ENCODE data around the gene MED16. TPM values are rescaled to one million over a fixed set of nuclear protein-coding genes. Genes with fewer than 3 reads are reported as not detected.

The MED16 gene
- total and polyA plus RNA-seq, 2 of the 4 experiments (the other 2 are of a cell fraction), result 8.1 to 40.2 TPM

DNA sequence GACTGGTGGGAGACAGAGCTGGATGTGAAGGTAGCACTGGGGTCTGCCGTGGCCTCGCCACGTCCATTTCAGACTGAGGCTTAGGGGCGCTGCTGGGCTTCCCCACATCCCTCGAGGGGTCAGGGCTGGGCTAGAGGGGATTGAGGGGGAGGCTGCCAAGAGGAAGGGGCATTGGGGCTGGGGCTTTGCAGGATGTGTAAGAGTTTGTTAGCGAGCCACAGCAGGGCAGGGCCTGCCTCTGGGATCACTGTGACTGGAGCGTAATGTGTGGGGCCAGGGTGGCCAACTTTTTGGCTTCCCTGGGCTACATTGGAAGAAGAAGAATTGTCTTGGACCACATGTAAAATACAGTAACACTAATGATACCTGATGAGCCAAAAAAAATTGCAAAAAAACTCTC lies 46.9 kb upstream of the MED16 start:
- Histone ChIP-seq H3K36me3 (ENCODE audit: control insufficient read depth, insufficient read depth, low read length) (peaks cover 56% of the 10 kb centered on the region), H3K4ac (ENCODE audit: low read depth, low read length) (peak overlapping the region; percentile 0; the same call in 1 of the 2 replicates), H2BK120ac (ENCODE audit: low read depth, low read length) (peak overlapping the region; percentile 19; the same call in 1 of the 2 replicates), H3K23ac (ENCODE audit: low read depth, low read length) (peak overlapping the region; percentile 7), H3K9ac (ENCODE audit: low read depth, low read length) (no peak overlapping the region), H2AK5ac (ENCODE audit: low read depth, low read length) (peak overlapping the region; percentile 58), H3K79me1 (ENCODE audit: low read depth in 1 of 2, low read length in 2 of 2) (peaks cover 17 to 77% of the 10 kb centered on the region in 2 experiments), H4K8ac (ENCODE audit: low read depth in 2 of 2, low read length in 2 of 2) (0 out of 4 replicates have a peak overlapping the region, but pooled peaks have one; percentile 22 to 60), H2BK20ac (ENCODE audit: low read depth, low read length) (no peak overlapping the region), H3K56ac (ENCODE audit: extremely low read depth, insufficient read depth, low read length) (no peak overlapping the region), H4K91ac (ENCODE audit: insufficient read depth, low read depth, low read length) (no peak overlapping the region), H3K14ac (replicated peaks; ENCODE audit: low read depth, low read length) (peak overlapping the region; percentile 63; the same call in 1 of the 2 replicates), H2BK15ac (ENCODE audit: low read depth, low read length) (no peak overlapping the region; the same call in 2 of the 3 replicates), H4K20me1 (ENCODE audit: insufficient read depth, low read length) (peaks cover 84% of the 10 kb centered on the region), H3K9me3 (ENCODE audit: control insufficient read depth, insufficient read depth, low read length) (no peaks in the 10 kb centered on the region), H3K9me1 (ENCODE audit: insufficient read depth, low read length) (peaks cover 17% of the 10 kb centered on the region), H3K4me2 (ENCODE audit: low read depth, low read length) (no peak overlapping the region), H3K27me3 (ENCODE audit: control insufficient read depth, insufficient read depth, low read length) (no peaks in the 10 kb centered on the region), H4K5ac (ENCODE audit: low read depth, low read length) (no peak overlapping the region), H3K4me3 (ENCODE audit: insufficient read depth, low read depth, low read length) (no peak overlapping the region), H3K18ac (ENCODE audit: low read depth, low read length) (no peak overlapping the region), H3K4me1 (ENCODE audit: control insufficient read depth, insufficient read depth, low read length) (peaks cover 13% of the 10 kb centered on the region), H2AFZ (replicated peaks; ENCODE audit: low read length, poor library complexity) (peak overlapping the region; percentile 43), H3K27ac (ENCODE audit: insufficient read depth, low read length) (no peak overlapping the region), H2AK9ac (replicated peaks; ENCODE audit: low read depth, low read length, poor library complexity) (peak overlapping the region; percentile 55), H2BK5ac (ENCODE audit: low read depth, low read length, poor library complexity, severe bottlenecking) (no peak overlapping the region)
- DNase-seq (no peak), ATAC-seq (ENCODE audit: low read depth) (no peak)
- intact Hi-C loops (cut with micrococcal nuclease) (no loop called here), dilution Hi-C loops (cut with HindIII; ENCODE audit: low sequenced_read_pairs, unreplicated experiment) (no loop called here), in situ Hi-C loops (cut with MboI; ENCODE audit: low sequenced_read_pairs) (no loop called here)
- TF ChIP-seq NFE2L2 (IDR thresholded peaks at IDR 0.05; ENCODE audit: low read depth, low read length) (no peak), MXI1 (IDR thresholded peaks at IDR 0.05; ENCODE audit: borderline replicate concordance, low read depth, low read length) (no peak), RFX5 (IDR thresholded peaks at IDR 0.05; ENCODE audit: low read depth, low read length) (no peak), FOS (IDR thresholded peaks at IDR 0.05; ENCODE audit: low read depth, low read length) (no peak), BHLHE40 (IDR thresholded peaks at IDR 0.05; ENCODE audit: low read depth, low read length) (no peak), MAZ (IDR thresholded peaks at IDR 0.05; ENCODE audit: borderline replicate concordance, low read depth, low read length) (no peak), MAFK (IDR thresholded peaks at IDR 0.05; ENCODE audit: low read depth, low read length) (no peak), RAD21 (IDR thresholded peaks at IDR 0.05; ENCODE audit: low read length) (no peak), SMC3 (IDR thresholded peaks at IDR 0.05; ENCODE audit: low read depth, low read length) (no peak), USF2 (IDR thresholded peaks at IDR 0.05; ENCODE audit: low read depth, low read length) (no peak), CHD1 (IDR thresholded peaks at IDR 0.05; ENCODE audit: low read depth, low read length) (no peak), POLR2A (IDR thresholded peaks at IDR 0.05; ENCODE audit: low read depth, low read length) (no peak)
- WGBS, 2 experiments (ENCODE audit: extremely low coverage in 2 of 2, insufficient read length in 1 of 2), result no CpG with 5 or more reads among the region's 7 CpGs
- ChIA-PET POLR2A (ENCODE audit: unreplicated experiment) (no interaction called here), CTCF (no interaction called here)
- no TSS peak for BruUV-seq (replicated peaks)

Measured in IMR-90 (cell line).